HepG2 (cell line): Measurements from ENCODE around the gene RAB3D. TPM values are rescaled to one million over a fixed set of nuclear protein-coding genes. Genes with fewer than 3 reads are reported as not detected.
A peak's percentile ranks its signal among the peaks of the same experiment; 100 is the strongest.

ENCODE experiments used
- AGO2 ChIP-seq: fragments of 200-400 bp; formaldehyde crosslinking; optimal IDR thresholded peaks from 2 replicates; pipeline ENCODE3; 2017; ENCODE audit warnings: mild to moderate bottlenecking, low read depth, low read length, moderate library complexity
- ESRRA ChIP-seq: sonication (generic); formaldehyde crosslinking; IDR thresholded peaks from 2 replicates; pipeline ENCODE4 v1.5.1; 2020; ENCODE audit warnings: mild to moderate bottlenecking, low read depth, missing genetic modification reagents
- HMGA1 ChIP-seq: sonication (generic); formaldehyde crosslinking; conservative IDR thresholded peaks from 2 replicates; pipeline ENCODE4 v1.4.0; 2020; ENCODE audit warnings: missing genetic modification reagents
- STAT6 ChIP-seq: sonication (generic); formaldehyde crosslinking; IDR thresholded peaks from 2 replicates; pipeline ENCODE4 v1.4.0; 2020; ENCODE audit warnings: missing genetic modification reagents, mild to moderate bottlenecking, borderline replicate concordance
- TBX2 ChIP-seq: sonication (generic); formaldehyde crosslinking; IDR thresholded peaks from 2 replicates; pipeline ENCODE4 v1.5.0; 2020; ENCODE audit warnings: missing genetic modification reagents, mild to moderate bottlenecking, borderline replicate concordance
- ZNF12 ChIP-seq: sonication (generic); formaldehyde crosslinking; IDR thresholded peaks from 2 replicates; pipeline ENCODE4 v1.5.0; 2020; ENCODE audit warnings: missing genetic modification reagents
- ZNF18 ChIP-seq: sonication (generic); formaldehyde crosslinking; IDR thresholded peaks from 2 replicates; pipeline ENCODE4 v1.8.0; 2022; ENCODE audit warnings: mild to moderate bottlenecking, missing genetic modification reagents; ENCODE audit not compliant: insufficient replicate concordance
- ZNF225 ChIP-seq: sonication (generic); formaldehyde crosslinking; IDR thresholded peaks from 2 replicates; pipeline ENCODE4 v1.4.0; 2020; ENCODE audit warnings: mild to moderate bottlenecking, missing genetic modification reagents
- ZNF230 ChIP-seq: sonication (generic); formaldehyde crosslinking; IDR thresholded peaks from 2 replicates; pipeline ENCODE4 v1.4.0; 2020; ENCODE audit warnings: mild to moderate bottlenecking, missing genetic modification reagents
- ZNF460 ChIP-seq: sonication (generic); formaldehyde crosslinking; IDR thresholded peaks from 2 replicates; pipeline ENCODE4 v1.5.1; 2020; ENCODE audit warnings: missing genetic modification reagents, mild to moderate bottlenecking, borderline replicate concordance
- ZNF576 ChIP-seq: sonication (generic); formaldehyde crosslinking; IDR thresholded peaks from 2 replicates; pipeline ENCODE4 v1.4.0; 2020; ENCODE audit warnings: mild to moderate bottlenecking, missing genetic modification reagents
- ZNF577 ChIP-seq: sonication (generic); formaldehyde crosslinking; IDR thresholded peaks from 2 replicates; pipeline ENCODE4 v1.4.0; 2020; ENCODE audit warnings: mild to moderate bottlenecking, low read depth, missing genetic modification reagents, borderline replicate concordance
- ZNF646 ChIP-seq: sonication (generic); formaldehyde crosslinking; IDR thresholded peaks from 2 replicates; pipeline ENCODE4 v1.9.0; 2021; ENCODE audit warnings: mild to moderate bottlenecking, missing genetic modification reagents
- polyA plus RNA-seq, 8 experiments: library from polyadenylated mRNA; depleted of rRNA in 3 of 8; stranded (reverse) in 7 of 8; unstranded in 1 of 8; fragments of >200 nt; fragmentation: Illumina TruSeq in 4 of 8; extraction: Trizol in 4 of 8; gene quantifications; 2 replicates each; pipeline versions ENCODE4 v1.2.1 to v1.2.3, GENCODE V29; 2011 to 2016; ENCODE audit warnings: low read depth in 4 of 8, missing spikeins in 1 of 8, mixed read lengths in 1 of 8; ENCODE audit not compliant: insufficient read depth in 1 of 8
- total RNA-seq, 5 experiments: library from RNA; depleted of rRNA; stranded (reverse); fragments of >200 nt; fragmentation: Illumina TruSeq; extraction: Trizol; gene quantifications; 2 replicates each; pipeline ENCODE4 v1.2.3, GENCODE V29; 2016; ENCODE audit warnings: low read depth in 1 of 5
- TF ChIP-seq, protein P1 (sequence below): IDR thresholded peaks from 2 replicates; pipeline ENCODE4 v1.6.1; 2016; ENCODE audit warnings: low read depth, borderline replicate concordance

RAB3D gene
- total and polyA plus RNA-seq, 2 of the 13 experiments (the other 11 are each of a cell fraction or from before 2014, with no cell fraction given), result 2.0 to 16.1 TPM

DNA sequence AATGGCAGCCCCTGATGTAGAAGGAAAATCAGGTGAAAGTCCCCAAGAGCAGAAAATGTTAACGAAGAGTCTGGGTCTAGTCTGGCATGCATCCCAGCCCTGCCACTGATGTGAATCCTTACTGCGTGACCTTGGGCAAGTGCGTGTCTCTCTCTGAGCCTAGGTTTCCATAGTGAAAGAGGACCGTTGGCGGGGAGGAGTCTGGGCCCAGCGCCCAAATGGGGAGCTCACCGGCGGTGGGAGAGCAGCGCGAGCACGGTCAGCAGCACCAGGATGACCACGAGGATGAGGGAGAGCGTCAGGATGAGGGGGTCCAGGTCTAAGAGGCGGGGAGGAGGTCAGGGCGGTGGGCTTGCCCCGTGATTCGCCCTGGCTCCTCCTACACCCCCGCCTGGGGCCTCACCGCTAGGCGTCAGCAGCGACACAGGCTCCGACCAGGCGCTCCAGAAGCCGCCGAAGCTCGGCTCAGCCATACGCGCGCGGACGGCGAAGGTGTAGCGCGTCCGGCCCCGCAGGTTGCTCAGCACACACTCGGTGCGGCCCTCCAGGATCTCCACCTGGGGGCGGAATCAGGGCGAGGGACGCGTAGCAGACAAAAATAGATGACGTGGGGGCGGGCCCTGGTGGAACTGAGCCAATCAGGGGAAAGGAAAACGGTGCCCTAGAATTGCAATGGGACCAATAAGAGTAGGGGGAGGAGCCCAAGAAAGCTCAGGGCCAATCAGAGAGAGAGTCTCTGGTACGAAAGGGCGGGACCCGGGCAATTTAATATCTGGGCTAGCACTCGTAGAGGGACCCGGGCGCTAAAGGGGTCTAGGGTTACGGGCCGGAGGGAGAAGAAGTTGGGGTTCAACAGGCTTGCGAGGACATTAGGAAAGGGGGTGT is 41.4 kb upstream of the RAB3D start (continued):
- TF ChIP-seq ZNF225 (CRISPR knock-in tag), result no peak
- TF ChIP-seq ESRRA (CRISPR knock-in tag), result peak; percentile 31; the same call in 1 of the 2 replicates
- TF ChIP-seq ZNF18 (CRISPR knock-in tag), result no peak
- TF ChIP-seq AGO2, result peak; percentile 43
- 0 out of 2 replicates have a peak, but pooled peaks have one; percentile 47 for TF ChIP-seq ZNF12
- no peak for TF ChIP-seq HMGA1
- TF ChIP-seq TBX2, result peak; percentile 34; the same call in 1 of the 2 replicates
- no peak for TF ChIP-seq ZNF576 (CRISPR knock-in tag)
- TF ChIP-seq STAT6, result no peak
- no peak; the same call in 1 of the 2 replicates for TF ChIP-seq ZNF230 (CRISPR knock-in tag)
- no peak for TF ChIP-seq ZNF646 (CRISPR knock-in tag)
- no peak for TF ChIP-seq ZNF577
- no peak for TF ChIP-seq ZNF460
- TF ChIP-seq, protein P1, sequence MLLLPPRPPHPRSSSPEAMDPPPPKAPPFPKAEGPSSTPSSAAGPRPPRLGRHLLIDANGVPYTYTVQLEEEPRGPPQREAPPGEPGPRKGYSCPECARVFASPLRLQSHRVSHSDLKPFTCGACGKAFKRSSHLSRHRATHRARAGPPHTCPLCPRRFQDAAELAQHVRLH (CRISPR knock-in tag), result peak; percentile 83; the same call in 1 of the 2 replicates
